ENCODE data around the gene TUT7.

GRCh38 chr9:86344818-86345217 is 9.4 kb downstream of the TUT7 start:
- no peak for TF ChIP-seq CTCF (IDR thresholded peaks at IDR 0.05 in 4 of 5, conservative IDR thresholded peaks at IDR 0.05 in 1 of 5)
- TF ChIP-seq POLR2A (IDR thresholded peaks at IDR 0.05): no peak
